Iris pigment epithelial cell (primary cell): Measurements from ENCODE around the gene FBXO36.

Experiments used
- DNase-seq: peaks from one replicate; pipeline ENCODE4 v3.0.0-alpha.2; 2011; ENCODE audit warnings: low read depth

FBXO36 gene

DNA sequence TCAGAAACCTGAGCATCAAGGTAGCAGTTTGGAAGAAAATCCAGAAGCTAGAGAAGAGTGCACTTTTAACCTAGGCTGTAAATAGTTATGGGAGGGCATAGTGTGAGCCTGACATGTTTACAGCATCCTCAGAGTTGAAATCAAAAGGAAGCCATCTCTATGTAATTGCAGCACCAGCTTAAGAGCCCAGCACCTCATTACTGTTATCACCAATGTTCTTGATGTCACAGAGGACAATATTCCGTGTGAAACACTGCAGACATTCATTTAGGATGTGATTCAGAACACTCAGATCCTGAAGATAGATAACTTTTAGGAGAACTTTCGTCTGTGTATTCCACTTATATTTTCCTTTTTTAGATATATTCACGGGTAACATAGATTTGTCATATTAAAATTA is 48.1 kb downstream of the FBXO36 start:
- no peak for DNase-seq

DNA sequence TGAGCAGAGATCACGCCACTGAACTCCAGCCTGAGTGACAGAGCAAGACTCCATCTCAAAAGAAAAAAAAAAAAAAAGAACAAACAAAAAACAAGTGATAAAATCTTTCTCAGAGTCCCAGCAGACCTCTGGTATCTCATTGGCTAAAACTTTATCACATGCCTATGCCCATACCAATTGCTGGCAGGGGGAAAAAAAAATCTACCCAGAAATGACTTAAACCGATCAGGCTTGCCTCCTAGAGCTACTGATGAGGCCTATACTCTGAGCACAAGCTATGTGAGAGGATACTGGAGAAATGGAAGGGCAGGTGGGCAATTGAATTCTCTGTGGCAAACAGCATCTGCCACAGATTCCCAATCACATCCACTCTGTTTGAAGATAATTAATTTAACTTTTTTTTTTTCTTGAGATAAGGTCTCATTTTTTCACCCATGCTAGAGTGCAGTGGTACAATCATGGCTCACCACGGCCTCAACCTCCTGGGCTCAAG is 49.0 kb downstream of the FBXO36 start:
- DNase-seq = no peak

DNA sequence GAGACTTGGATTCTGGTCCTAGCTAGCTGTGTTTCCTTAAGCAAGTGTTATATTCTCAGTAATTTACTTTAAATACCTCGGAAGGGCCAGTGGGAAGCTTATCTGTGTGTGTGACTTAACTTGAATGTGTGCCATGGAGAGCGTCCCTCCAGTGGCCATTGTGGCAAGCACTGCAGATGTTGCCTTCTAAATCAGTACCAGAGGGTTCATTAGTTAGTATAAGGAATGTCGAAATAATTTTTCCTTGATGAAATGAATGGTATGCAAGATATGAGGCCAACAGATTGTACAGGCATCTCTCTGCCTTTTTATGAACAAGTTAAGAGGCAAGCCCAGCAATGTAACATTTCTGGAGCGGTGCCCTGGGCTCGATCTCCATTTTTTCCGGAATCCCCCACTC is 52.0 kb downstream of the FBXO36 start:
- DNase-seq = peak; percentile 74

DNA sequence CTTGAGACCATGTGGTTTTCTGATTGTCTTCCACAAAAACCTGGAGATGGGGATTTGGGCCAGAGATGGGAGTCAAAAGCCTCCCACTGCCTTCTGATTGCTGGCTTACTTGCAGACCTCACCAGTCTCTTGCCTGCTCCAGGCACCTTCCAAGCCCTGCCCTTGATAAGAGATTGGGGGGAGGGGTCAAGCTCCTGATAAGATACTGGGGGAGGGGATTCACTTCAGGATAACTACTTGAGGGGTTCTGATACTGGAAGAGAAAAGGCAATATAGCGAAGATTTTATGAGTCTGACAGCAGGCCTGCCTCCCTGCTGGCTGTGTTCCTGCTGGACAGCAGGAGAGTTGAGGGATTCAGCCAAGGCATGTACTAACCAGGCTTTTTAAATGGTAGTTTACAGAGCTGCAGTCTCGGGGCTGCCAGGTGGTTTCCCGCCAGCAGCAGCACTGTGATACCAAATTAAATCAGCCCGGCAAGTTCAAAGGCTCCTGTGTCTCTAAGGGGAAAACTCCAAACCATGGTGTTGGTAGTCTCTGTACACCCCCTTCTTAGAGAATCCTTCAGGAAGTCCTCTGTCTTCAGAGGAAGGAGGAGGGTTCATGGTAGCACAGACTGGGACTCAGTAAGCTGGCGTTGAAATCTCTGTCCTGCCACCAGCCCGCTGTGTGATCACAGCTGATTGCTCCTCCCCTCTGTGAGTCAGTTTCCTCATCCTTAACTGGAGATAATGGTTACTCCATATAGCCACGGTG is 58.3 kb downstream of the FBXO36 start:
- DNase-seq = peak; percentile 84

DNA sequence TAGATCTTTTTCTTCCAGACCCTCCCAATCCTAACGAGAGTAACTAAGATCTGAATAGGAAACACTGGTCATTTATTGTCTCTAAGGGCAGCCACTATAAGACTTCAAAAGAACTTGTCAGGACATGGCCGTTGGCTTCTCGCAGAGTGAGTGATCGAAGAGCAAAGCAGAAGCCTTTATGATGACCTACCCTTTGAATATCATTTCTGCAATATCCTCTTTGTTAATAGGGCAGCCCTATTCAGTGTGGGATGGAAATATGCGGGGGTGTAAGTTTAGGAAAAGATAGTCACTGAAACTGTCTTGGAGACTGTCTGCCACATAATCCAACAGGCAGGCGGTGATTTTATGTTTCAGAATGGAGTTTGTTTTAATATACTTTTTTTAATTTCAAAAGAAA is 70.9 kb downstream of the FBXO36 start:
- DNase-seq = no peak

DNA sequence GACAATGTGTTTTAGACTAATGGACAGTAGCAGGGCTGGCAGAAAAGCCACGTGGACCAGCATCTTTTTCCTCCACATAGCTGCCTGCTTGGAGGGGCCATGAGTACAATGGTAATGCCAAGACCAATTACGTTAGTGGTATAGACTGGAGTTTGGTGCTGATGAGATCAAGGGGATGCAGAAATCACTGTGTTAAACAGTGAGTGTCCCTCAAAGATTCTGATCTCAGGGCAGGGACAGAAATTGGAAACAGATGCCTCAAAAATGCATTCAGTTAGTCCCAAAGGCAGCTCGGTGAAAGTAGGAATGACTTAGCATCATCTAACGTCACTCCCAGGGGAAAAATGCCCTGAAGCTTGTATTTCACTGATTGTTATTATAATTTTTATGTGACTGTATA is 74.0 kb downstream of the FBXO36 start:
- no peak for DNase-seq

DNA sequence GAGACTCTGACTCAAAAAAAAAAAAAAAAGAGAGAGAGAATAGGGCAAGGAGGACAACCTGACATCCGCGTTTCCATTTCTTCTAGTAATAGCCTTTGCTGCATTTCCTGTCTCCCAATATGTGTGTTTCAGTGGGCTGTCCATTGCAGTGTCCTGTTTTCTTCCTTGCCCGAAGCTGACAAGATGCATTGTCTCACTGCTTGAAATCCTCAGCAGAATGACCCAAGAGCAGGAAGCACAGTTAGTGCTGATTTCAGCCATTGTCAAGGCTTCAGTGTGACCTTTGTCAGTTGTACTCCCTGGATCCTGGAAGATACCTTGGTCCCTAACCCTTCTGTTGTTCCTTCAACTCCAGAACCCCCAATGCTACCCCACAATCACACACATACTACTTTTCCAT is 75.3 kb downstream of the FBXO36 start:
- DNase-seq = no peak

DNA sequence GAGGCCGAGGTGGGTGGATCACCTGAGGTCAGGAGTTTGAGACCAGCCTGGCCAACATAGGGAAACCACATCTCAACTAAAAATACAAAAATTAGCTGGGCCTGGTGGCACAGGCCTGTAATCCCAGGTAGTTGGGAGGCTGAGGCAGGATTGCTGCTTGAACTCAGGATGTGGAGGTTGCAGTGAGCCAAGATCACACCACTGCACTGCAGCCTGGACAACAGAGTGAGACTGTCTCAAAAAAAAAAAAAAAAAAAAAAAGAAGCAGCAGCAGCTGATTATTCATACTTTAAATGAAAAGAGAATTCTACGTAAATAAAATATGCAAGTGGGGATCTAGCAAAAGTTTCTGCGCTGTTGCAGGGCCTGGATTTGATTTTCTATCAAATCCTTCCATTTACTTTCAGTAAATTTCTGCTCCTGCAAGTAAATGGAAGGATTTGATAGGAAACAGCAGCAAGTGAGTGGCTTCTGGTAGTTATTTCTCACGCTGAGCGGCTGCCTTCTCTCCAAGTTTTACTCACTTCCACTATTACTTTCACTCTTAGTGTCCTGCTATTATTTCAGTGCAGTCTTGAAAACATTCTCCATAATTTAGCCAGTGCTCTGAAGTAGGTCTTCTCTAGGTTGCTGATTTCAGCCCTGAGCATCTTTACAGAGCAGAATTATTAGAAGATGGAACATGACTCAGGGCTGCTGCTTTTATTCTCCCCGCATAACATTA is 78.0 kb downstream of the FBXO36 start:
- DNase-seq = no peak

DNA sequence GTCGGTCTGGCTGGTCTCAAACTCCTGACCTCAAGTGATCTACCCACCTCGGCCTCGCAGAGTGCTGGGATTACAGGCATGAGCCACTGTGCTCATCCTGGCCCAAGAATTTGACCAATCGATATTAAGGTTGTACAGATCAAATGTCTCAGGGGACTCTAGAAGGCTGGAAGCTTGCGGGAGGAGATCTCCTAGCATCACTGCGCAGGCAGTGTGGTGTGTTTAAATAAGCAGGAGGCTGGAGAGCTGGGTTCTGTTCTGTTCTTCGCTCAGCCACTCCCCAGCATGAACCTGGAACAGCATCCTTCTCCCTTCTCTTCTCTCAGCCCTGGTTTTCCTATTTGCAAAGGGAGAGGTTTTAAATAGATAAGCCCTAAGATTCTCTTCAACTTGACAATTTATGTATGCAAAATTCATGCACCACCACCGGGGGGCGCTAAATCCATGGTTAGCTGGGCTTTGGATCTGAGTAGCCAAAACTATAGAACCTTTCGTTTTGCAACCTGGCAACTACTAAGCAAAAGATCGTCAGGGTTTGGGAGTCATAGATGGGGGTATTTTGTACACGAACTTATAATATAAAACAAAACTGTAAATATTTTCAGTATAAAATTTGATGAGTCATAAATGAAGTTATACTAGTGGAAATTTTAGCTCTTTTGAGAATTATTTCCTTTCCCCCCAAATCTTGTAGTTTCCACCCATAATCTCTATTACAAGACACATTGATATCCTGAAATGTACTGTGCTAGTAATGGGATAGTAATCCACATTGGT is 85.8 kb downstream of the FBXO36 start:
- DNase-seq = peak; percentile 73

DNA sequence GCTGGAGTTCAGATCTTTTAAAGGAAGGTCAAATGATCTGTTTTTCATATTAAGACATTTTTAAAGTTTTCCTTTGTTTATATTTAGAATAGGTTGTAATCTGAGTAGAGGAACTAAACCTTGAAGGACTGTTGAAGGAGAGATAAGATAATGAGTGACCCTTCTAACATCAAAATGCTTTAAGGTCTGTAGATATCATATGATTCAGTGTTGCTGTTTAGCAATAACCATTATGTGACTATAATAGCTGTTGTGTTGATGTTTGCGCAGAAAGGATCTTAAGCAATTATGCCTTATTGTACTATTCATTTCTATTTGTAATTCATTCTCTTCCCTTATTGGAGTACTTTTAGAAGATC is 86.4 kb downstream of the FBXO36 start:
- DNase-seq = peak; percentile 2

DNA sequence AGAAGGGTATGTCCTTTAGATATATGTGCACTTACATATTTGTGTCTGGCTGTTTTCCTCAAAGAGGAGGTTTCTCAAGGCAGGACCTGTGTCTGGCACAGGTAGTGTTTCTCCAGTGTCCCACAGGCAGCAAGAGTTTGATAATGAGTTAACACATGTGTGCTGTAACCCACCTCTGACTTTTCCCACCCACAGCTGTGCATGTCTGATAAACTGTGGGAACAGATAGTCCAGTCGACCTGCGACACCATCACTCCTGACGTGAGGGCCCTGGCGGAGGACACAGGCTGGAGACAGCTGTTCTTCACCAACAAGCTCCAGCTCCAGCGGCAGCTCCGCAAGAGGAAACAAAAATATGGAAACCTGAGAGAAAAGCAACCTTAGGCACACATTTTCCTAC is 88.2 kb downstream of the FBXO36 start:
- no peak for DNase-seq

DNA sequence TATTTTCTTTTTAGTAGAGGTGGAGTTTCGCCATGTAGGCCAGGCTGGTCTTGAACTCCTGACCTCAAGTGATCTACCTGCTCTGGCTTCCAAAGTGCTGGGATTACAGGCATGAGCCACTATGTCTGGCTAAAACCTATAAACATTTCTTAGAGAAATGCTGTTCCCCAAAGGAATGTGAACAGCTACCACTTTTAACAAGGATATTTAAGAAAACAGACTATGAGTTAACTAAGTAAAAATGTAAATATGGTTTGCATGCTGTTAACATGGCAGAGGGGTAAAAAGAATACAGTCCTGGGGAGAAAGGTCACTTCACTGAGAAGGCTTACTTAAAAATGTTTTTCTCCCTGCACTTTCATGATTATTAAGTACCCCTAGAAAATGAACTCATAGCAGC is 89.3 kb downstream of the FBXO36 start:
- peak; percentile 57 for DNase-seq

DNA sequence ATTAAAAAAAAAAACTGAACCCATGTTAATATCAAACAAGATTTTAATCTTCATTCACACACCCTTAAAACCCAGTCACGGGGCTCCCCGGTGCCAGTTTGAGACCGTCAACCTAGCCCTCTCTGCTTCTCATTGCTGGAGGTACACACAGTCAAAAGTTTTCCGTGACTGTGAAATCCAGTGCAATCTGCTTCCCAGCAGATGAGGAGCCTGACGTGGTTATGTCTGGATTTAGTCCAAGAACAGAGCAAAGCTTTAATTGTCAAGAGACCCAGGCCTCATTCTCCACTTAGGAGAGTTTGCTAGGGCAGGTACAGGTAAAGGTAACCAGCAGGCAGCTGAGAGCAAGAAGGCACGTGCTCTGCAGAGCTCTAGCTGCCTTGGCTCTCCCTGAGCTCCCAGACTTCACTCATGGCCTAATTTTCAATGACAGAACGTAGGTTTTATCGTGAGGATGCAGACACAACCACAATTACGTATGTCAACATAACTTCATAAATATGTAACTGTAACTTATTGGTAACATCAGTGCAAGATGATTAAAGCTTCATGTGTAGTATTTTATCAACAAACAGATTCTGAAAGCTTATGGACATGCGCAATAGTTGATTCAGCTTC is 90.1 kb downstream of the FBXO36 start:
- peak; percentile 26 for DNase-seq

DNA sequence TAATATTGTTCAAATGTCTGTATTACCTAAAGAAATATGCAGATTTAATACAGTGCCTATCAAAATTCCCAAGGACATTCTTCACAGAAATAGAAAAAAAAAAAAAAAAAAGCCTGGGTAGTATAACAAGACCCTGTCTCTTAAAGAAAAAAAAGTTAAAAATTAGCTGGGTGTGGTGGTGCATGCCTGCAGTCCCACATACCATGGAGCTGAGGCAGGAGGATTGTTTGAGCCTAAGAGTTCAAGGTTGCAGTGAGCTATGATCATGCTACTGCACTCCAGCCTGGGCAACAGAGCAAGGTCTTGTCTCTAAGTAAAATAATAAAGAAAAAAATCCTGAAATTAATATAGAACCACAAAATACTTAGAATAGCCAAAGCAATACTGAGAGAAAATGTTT is 94.5 kb downstream of the FBXO36 start:
- no peak for DNase-seq

DNA sequence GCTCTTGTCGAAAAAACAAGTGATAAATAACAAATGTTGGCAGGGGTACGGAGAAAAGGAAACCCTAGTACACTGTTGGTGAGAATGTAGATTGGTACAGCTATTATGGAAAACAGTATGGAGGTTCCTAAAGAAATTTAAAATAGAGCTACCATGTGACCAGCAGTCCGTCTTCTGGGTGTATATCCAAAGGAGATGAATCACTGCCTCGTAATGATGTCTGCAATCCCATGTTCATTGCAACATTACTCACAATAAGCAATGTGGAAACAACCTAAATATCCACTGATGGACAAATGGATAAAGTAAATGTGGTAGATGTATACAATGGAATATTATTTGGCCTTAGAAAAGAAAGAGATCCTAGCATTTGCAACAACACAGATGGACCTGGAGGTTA is 95.8 kb downstream of the FBXO36 start:
- peak; percentile 93 for DNase-seq

DNA sequence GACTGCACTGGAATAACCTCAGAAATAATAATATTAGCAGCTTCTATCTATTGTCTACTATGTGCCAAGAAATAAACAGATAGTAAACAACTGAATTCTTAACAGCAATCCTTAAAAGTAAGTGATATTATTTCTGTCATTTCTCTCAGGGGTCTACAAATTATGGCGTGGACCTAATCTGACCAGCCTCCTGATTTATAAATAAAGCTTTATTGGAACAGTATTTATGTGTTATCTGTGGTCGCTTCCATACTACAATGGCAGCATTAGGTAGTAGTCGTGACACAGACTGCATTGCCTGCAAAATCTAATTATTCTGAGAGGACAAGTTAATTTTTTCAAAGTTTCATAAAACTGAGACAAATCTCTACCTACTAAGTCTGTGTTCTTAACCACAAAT is 97.4 kb downstream of the FBXO36 start:
- DNase-seq = no peak

DNA sequence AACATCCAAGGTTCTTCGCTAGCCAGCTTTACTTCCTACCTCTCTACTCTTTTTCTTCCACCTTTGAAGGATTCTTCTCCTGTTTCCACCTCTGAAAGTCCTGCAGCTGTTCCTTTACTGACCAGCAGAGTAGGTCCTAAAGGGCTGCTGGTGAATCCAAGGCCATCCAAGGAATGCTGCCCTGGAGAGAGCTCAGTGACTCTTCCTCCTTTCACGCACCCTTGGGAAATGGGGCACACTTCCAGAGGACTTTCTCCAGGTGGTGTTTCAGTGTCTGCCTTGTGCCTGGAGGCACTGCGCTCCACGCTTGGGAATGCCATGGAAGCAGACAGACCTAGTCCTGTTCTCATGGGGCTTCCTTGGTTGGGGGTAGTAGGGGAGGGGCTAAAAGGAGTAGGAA is 101.0 kb downstream of the FBXO36 start:
- no peak for DNase-seq

DNA sequence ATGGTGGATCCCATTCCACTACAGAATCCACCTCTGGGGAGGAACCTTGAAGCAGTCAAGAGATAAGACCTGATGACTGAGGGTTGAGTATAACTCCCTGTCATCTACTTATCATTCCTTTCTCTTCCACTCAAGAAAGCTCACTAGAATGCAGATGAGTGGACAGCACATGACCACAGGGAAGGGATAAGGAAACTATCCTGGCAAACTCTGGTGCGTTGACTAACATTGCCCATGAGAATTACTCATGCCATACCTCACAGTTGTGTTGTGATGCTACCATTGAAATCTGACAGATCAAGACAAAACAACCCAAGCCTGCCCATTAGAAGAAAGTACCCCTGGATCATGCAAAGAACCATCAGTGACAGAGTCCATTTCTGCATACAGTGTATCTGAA is 119.9 kb downstream of the FBXO36 start:
- DNase-seq = no peak

DNA sequence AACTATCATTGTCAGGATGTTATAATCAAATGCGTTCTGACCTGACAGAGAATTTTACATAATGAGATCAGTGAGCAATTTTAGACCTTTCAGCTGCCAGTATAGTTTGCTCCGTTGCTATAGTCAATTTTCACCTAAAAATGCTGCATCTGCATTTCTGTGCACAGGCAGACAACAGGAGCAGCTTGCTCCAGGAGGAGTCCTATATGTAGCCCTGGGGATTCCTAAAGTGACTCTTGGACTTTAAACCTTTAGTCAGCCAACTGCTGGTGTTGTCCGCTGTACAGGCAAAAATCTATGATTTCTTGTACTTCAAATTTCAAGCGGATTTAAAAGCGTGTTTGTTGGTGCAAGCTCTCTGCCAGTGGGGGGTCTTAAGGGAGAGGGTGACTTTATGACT is 120.7 kb downstream of the FBXO36 start:
- DNase-seq = no peak

DNA sequence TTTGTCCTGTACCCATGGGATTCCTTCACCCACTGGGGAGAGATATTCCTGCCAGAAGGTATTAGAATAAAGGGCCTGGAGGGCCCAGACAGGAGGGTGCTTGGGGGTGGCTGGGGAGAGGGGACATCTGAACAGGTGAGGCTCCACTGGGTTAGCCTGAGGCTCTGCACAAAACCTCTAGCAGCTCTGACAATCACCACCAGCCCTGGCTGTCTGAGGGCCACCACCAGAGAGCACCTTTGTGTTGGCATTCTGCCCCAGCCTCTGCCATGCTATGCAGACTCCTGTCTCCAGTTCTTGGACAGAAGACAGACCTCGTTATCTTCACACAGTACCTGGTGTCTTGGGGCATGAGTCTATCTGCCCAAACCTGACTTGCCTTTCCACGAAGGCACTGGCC is 121.2 kb downstream of the FBXO36 start:
- no peak for DNase-seq

DNA sequence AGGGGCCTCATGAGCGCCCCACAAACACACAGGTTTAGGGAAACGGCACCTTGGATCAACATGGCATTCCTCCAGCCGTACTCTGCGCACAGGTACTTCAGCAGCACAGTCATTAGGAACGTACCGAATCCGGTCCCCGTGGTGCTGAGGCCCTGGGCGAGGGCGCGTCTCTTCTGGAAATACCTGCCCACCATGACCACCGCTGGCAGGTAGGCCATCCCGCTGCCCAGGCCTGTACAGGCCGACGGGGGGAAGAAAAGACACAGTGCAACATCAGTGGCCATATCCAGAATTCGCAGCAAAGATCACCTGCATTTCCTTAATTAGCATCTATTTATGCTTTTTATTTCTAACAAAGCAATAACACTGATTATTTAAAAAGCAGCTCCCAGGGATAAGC is 124.2 kb downstream of the FBXO36 start:
- DNase-seq = no peak

DNA sequence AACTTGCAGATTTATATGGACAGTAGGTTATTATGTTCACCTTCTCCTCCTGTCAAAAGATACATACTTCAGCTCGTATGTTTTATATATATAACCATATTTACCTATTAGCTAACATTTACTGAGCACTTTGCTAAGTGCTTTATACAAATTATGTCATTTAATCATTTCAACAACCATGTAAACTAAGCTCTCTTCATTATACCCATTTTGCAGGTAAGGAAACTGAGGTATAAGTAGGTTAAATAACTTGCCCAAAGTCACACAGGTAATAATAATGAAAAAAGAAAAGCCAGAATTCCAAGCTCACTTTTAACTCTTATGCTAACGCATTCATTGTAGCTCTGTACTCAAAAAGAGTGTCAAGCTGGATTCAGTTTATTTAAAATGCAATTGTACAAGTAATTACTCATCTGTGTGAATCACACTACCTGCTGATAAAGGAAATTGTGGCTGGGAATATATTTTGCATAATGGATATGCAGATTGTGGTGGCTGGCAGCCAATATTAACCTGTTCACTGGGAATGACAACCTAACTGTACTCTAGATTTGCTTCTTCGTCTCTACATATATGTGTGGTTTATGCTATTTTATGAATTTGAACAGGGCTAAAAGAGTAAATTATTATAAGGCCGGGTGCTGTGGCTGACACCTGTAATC is 125.8 kb downstream of the FBXO36 start:
- no peak for DNase-seq
